ENCODE results near the gene RBM15. TPM values are rescaled to one million over a fixed set of nuclear protein-coding genes. Genes with fewer than 3 reads are reported as not detected.

The RBM15 gene
- total RNA-seq, 1 donor = 43.9 TPM

- DNase-seq (ENCODE audit: low read depth) = no peak
- H3K4me3 ChIP-seq (ENCODE audit: low read depth, low read length) = no peak overlapping the region
- no peak for TF ChIP-seq CTCF (IDR thresholded peaks at IDR 0.05; ENCODE audit: insufficient read depth, low read length)
These were observed 19.0 kb upstream of the RBM15 start for GRCh38 chr1:110320168-110320518.

- no peak overlapping the region for H3K4me3 ChIP-seq (ENCODE audit: low read depth, low read length)
- DNase-seq (ENCODE audit: low read depth) = no peak
- no peak for TF ChIP-seq CTCF (IDR thresholded peaks at IDR 0.05; ENCODE audit: insufficient read depth, low read length)
These were observed 18.1 kb upstream of the RBM15 start for GRCh38 chr1:110321045-110321444.

GRCh38 chr1:110321846-110322245, 17.3 kb upstream of the RBM15 start:
- TF ChIP-seq CTCF (IDR thresholded peaks at IDR 0.05; ENCODE audit: insufficient read depth, low read length) = no peak
- DNase-seq (ENCODE audit: low read depth) = no peak
- H3K4me3 ChIP-seq (ENCODE audit: low read depth, low read length) = no peak overlapping the region

GRCh38 chr1:110324667-110325066, 14.5 kb upstream of the RBM15 start:
- TF ChIP-seq CTCF (IDR thresholded peaks at IDR 0.05; ENCODE audit: insufficient read depth, low read length) = no peak
- no peak for DNase-seq (ENCODE audit: low read depth)
- no peak overlapping the region for H3K4me3 ChIP-seq (ENCODE audit: low read depth, low read length)

GRCh38 chr1:110326826-110327225, 12.4 kb upstream of the RBM15 start:
- no peak for TF ChIP-seq CTCF (IDR thresholded peaks at IDR 0.05; ENCODE audit: insufficient read depth, low read length)
- H3K4me3 ChIP-seq (ENCODE audit: low read depth, low read length) = no peak overlapping the region
- no peak for DNase-seq (ENCODE audit: low read depth)

- peak; percentile 17 for DNase-seq (ENCODE audit: low read depth)
- H3K4me3 ChIP-seq (ENCODE audit: low read depth, low read length) = no peak overlapping the region
- TF ChIP-seq CTCF (IDR thresholded peaks at IDR 0.05; ENCODE audit: insufficient read depth, low read length) = no peak
These were observed 10.9 kb upstream of the RBM15 start for GRCh38 chr1:110328274-110328673.

- TF ChIP-seq CTCF (IDR thresholded peaks at IDR 0.05; ENCODE audit: insufficient read depth, low read length) = no peak
- no peak overlapping the region for H3K4me3 ChIP-seq (ENCODE audit: low read depth, low read length)
- no peak for DNase-seq (ENCODE audit: low read depth)
These were observed 10.5 kb upstream of the RBM15 start for GRCh38 chr1:110328700-110329099.

Data from fibroblast of the aortic adventitia (primary cell).